Renal pelvis (tissue), 4 donors: ENCODE results near the gene ILKAP. TPM values are rescaled to one million over a fixed set of nuclear protein-coding genes. Genes with fewer than 3 reads are reported as not detected.

Source experiments
- DNase-seq: peaks from one replicate; pipeline ENCODE4 v3.0.0-alpha.2; 2013
- polyA plus RNA-seq, 3 donors: library from polyadenylated mRNA; unstranded; fragments of 120-200 nt; gene quantifications; one replicate each; pipeline ENCODE4 v1.2.1, GENCODE V29; 2013; ENCODE audit not compliant: insufficient read length in 3 of 3

ILKAP gene
- polyA plus RNA-seq, 3 donors: 41.4 to 60.4 (median 55.1) TPM

DNA sequence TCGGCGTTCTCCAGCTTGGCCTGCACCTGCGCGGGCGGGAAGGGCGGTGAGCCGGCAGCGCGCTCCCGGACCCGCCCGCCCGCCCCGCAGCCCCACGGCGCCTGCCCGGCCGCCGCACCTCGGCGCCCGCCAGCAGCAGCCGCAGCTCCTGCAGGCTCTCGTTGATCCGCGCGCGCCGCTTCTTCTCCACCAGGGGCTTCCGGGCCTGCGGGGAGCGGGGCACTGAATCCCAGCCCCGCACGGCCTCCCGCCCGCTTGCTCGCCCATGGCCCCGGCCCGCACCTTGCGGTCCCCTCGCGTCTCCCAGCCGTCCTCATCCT, 36.0 kb upstream of the ILKAP start:
- DNase-seq: no peak

GRCh38 chr2:238238766-238239542, 35.5 kb upstream of the ILKAP start:
- DNase-seq: no peak

GRCh38 chr2:238238311-238238765, 34.8 kb upstream of the ILKAP start:
- DNase-seq: no peak

- no peak for DNase-seq
Measured at GRCh38 chr2:238237431-238238135, 34.1 kb upstream of the ILKAP start.

DNA sequence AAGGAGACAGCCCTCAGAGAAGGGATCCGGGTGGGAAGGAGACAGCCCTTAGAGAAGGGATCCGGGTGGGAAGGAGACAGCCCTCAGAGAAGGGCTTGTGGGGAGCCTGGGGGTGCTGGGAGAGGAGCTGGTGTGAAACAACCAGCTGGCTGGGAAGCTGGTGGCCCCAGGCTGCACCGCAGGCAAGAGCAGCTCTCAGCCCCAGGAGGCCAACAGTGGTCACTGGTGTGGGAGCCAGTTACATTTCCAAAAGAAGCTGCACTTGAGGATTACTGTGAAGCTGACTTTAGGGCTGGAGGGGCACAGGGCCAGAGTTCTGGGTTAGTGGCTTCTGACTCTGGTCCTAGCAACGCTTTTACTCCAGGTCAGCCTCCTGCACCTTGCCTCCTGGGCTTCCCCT, 33.1 kb upstream of the ILKAP start:
- no peak for DNase-seq

DNA sequence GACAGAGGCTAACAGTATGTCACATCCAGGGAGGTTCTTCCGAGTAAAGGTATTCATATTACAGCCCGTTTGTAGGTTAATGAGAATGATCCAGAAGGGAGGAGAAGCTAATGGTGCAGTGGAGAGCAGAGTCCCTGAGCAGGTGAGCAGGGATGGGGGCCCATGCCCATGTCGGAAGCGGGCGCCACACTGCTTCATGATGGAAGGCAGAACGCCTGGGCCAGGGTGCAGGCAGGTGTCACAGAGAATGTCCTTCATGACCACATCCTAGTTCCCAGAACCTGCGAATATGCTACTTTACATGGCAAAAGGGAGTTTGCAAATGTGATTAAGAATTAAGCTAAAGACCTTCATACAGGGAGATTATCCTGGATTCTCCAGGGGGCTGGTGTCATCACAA, 32.4 kb upstream of the ILKAP start:
- DNase-seq: no peak

GRCh38 chr2:238235331-238235732, 31.8 kb upstream of the ILKAP start:
- no peak for DNase-seq

GRCh38 chr2:238233625-238234024, 30.1 kb upstream of the ILKAP start:
- DNase-seq: no peak

DNA sequence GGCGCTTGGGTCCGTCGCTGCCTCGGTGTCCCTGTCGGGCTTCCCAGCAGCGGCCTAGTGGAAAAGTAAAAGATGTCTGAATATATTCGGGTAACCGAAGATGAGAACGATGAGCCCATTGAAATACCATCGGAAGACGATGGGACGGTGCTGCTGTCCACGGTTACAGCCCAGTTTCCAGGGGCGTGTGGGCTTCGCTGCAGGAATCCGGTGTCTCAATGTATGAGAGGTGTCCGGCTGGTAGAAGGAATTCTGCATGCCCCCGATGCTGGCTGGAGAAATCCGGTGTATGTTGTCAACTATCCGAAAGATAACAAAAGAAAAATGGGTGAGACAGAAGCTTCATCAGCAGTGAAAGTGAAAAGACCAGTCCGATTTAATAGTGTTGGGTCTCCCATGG, 28.3 kb upstream of the ILKAP start:
- no peak for DNase-seq

DNA sequence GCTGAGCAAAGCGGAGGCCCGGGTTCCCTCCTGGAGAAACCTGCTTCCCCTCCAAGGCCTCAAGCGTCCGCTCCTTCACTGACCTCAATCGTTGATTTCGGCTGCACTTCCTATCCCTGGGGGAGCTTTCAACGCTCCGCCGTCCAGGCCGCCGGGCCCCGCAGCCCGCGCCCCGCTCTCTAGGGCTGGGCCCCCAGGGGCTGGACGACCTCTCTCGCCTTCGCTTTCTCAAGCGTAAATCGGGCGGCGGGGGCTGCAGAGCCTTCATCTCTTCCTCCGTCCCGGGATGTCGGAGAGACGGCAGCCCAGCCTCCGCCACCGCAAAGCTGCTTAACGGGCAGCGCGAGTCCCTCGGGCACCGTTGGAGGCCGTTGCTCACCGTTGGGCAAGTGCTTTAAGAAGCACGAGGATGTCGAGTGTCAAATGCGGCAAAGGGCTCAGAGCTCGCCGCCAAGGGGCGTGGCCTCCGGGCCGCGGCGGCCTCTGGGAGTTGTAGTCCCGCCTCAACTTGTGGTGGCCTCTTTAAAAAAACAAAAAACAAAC, 27.8 kb upstream of the ILKAP start:
- DNase-seq: no peak

DNA sequence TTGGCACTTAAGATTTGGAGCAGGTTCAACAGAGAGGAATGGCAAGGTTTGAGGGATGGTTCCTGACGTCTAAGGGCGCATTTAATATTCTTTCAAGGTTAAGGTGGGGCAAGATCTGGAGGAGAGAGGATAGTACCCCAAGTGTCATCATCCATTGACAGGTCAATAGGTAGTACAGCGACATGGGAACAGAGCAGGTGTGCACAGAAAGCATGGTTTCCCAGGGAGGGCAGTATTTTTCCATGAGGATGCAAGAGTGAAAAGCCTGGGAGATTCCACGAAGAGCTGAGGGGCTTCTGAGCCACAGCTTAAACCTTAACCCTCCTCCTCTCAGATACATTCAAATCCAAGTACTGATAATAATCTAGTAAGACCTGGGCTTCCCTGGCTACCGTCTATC, 27.2 kb upstream of the ILKAP start:
- no peak for DNase-seq

DNA sequence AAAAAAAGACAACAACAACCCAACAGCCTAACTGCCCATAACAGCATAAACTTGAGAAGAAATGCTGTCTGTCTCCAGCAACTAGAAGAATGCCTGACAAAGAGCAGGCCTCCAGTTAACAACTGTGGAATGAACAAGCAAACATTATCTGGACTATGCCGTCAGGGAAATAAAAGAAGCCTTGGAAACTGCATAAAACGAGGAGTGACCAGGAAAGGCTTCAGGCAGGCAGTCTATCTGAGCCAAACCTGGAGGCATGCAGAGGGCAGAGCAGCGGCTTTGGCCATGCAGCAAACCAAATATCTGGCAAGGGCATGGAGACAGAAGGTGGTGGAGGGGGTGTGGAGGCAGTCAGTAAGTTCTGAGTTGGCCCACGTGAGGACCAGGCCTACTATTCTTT, 25.2 kb upstream of the ILKAP start:
- no peak for DNase-seq

DNA sequence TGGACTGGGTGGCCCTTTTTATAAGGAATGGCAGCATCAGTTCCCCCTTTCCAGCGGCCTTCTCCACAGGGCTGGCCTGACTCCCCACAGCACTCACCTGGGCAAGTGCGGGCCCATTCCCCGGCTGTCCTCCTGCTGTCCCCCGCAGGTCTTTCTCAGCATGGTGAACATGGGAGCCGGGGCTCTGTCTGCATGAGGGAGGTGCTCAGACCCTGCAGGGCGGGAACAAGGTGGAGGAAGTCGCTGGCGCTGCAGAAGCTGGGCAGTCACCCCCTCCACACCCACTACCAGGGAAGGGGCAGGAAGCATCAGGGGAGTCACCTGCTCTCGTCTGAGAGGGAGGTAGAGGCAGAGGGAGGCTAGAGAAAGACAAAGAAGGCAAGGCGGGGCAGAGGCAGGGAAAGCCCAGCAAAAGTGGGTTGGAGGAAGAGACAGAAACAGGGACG, 24.1 kb upstream of the ILKAP start:
- no peak for DNase-seq

DNA sequence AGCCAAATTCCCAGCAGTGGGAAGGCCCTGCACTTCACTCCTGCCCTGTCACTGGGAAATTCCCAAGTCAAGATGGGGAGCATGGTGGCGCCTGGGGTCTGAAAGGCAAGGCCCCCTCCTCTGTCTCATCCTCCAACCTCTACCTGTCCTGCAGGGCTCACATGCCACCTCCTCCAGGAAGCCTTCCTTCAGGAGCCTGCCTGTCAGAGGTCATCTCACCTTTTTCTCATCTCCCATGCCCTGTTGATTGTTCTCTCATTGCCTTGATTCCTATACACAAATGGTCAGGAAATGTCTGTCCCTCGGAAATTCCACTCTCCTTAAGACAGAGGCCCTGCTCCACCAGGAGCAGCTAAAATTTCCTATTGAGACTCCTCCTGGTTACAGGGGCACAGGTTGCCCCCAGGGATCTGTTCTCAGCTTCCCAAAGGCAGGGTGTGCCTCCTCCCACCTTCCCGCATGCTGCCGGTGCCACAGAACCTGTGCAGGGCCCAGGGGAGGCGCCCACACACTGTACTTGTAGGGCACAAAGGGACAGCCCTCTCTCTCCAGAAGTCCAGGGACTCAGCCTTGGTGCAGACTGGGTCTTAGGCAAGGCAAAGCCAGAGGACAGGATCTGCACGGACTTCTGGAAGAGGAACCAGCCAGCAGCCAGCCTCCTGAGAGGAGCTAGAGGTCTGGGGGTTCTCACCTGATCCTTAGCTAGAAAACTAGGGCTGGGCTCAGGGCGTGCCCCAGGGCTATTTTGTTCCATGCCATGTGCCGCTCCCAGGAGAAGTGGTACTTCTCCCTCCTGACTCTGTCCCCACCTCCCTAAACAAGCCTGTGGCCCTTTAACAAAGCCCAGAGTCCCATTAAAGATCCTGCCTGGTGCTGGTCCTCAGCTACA, 23.4 kb upstream of the ILKAP start:
- DNase-seq: no peak

- no peak for DNase-seq
Measured at GRCh38 chr2:238225911-238226697, 22.6 kb upstream of the ILKAP start.

GRCh38 chr2:238225121-238225520, 21.6 kb upstream of the ILKAP start:
- DNase-seq: no peak

GRCh38 chr2:238224356-238225035, 21.0 kb upstream of the ILKAP start:
- DNase-seq: no peak

DNA sequence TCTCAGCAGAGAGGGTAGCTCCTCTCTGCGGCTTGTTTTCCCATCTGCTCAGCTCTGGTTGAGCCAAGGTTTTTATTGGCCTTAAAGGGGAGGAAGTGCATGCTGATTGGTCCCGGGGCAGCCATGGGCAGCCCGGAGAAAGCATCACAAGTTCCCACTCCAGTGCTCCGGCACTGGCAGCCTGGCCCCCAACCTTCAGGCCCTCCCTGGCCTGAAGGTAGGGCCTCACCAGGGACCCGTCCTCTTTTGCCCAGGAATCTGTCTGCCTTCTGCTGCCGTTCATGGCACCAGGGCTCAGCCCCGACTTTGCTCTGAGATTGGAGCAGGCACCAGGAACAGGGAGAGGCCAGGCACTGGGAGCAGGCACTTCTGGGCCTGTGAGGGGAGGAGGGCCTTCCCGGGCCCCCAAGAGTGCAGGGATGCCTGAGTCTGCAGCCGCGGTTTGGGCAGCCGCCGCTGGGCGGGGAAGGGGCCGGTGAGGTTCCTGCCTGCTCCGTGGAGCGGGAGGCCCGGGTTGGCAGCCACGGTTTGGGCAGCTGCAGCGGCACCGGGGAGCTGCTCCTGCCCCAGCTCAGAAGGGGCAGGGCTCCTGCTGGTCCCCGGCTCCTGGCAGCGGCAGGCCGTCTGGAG, 17.5 kb upstream of the ILKAP start:
- DNase-seq: no peak

DNA sequence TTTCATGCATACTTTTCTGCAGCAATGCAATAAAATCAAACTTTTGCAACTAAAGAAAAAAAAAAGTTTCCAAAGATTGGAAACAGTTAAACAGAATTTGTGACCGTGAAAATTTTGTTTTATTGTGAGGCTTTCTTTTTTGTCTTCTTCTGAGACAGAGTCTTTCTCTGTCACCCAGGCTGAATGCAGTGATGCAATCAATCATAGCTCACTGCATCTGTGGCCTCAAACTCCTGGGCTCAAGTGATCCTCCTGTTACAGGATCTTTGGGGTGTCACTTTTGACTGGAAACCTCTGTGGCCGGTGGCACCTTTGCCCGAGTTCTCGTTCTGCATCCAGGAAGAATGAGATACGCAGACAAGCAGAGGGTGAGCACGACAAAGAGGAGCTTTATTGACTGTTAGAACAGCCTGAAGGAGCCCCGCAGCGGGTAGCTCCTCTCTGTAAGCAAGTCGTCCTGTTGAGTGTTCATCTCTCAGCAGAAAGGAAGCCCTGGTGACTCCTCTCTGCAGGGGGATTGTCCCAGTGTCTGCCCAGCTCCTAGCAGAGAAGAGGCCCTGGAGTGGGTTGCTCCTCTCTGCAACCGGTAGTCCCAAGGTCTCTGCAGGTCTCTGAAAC, 16.9 kb upstream of the ILKAP start:
- DNase-seq: no peak

DNA sequence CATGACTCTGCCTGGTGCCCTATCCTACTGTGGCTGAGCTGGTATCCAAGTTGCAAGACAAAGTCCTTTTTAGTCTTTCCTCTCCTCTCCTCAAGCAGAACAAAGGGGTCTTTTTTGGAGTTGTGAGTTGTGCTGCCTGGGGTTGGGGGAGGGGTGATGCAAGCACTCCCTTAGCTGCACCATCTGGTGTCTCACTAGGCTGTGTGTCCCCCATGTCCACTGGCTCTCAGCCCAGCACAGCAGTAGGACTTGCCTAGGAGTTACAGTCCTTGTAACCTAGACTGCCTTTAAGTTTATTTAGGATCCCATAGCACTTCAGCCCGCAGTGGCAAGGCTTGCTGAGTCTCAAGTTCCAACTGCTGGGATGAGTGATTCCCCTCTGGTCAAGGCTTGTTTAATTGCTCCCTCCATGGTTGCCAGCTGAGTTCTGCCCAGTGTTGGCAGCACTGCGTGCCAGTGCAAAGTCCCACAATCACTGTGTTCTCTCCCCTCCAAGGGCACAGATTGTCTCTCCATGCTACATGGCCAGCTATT, 13.2 kb upstream of the ILKAP start:
- no peak for DNase-seq
